K562 (cell line): ENCODE data around the gene COL25A1. TPM values are rescaled to one million over a fixed set of nuclear protein-coding genes. Genes with fewer than 3 reads are reported as not detected.

Source experiments
- CHD2 ChIP-seq: IDR thresholded peaks from 2 replicates; pipeline ENCODE4 v1.6.1; 2011; ENCODE audit warnings: low read depth, low read length
- DDX20 ChIP-seq: fragments of 450-650 bp; IDR thresholded peaks from 2 replicates; pipeline ENCODE4 v1.6.1; 2016; ENCODE audit warnings: missing genetic modification characterization, low read depth, mild to moderate bottlenecking, missing compliant biosample characterization, moderate library complexity
- ELF1 ChIP-seq: fragments of 200-800 bp; sonication (Bioruptor generic); IDR thresholded peaks from 2 replicates; pipeline ENCODE4 v1.6.1; 2016; ENCODE audit warnings: missing genetic modification characterization, missing compliant biosample characterization
- FIP1L1 ChIP-seq: fragments of 200-400 bp; formaldehyde crosslinking; IDR thresholded peaks from 2 replicates; pipeline ENCODE4 v1.6.1; 2018; ENCODE audit warnings: mild to moderate bottlenecking, low read depth, low read length; ENCODE audit not compliant: poor library complexity, severe bottlenecking
- HMGN3 ChIP-seq: IDR thresholded peaks from 2 replicates; pipeline ENCODE4 v1.6.1; 2011; ENCODE audit warnings: borderline replicate concordance, low read depth, mild to moderate bottlenecking, mixed read lengths, low read length; ENCODE audit not compliant: insufficient read length; ENCODE audit errors: extremely low read depth
- JUND ChIP-seq, 2 experiments: IDR thresholded peaks; 2 replicates in 1 of 2; 3 replicates in 1 of 2; pipeline ENCODE4 v1.6.1; 2011; ENCODE audit warnings: borderline replicate concordance in 2 of 2, low read depth in 2 of 2, low read length in 2 of 2, improper control_type of control experiment in 1 of 2, missing biosample characterization in 1 of 2, missing genetic modification characterization in 1 of 2, missing genetic modification reagents in 1 of 2
- KDM1A ChIP-seq, 2 experiments: fragments of 450-650 bp; IDR thresholded peaks; 2 replicates each; pipeline ENCODE4 v1.6.1; 2016; ENCODE audit warnings: mild to moderate bottlenecking in 2 of 2
- LEF1 ChIP-seq: fragments of 450-650 bp; IDR thresholded peaks from 2 replicates; pipeline ENCODE4 v1.6.1; 2016; ENCODE audit warnings: mild to moderate bottlenecking
- MAFG ChIP-seq: fragments of 450-650 bp; conservative IDR thresholded peaks from 2 replicates; pipeline ENCODE4 v1.6.1; 2016; ENCODE audit warnings: missing genetic modification characterization, missing compliant biosample characterization
- MAFK ChIP-seq: IDR thresholded peaks from 2 replicates; pipeline ENCODE4 v1.6.1; 2011; ENCODE audit warnings: low read length, improper control_type of control experiment
- NR2F6 ChIP-seq: fragments of 450-650 bp; formaldehyde crosslinking; IDR thresholded peaks from 2 replicates; pipeline ENCODE4 v1.4.0; 2020; ENCODE audit warnings: mild to moderate bottlenecking
- SMARCA4 ChIP-seq: fragments of 450-650 bp; IDR thresholded peaks from 2 replicates; pipeline ENCODE4 v1.6.1; 2016
- STAT5A ChIP-seq: IDR thresholded peaks from 2 replicates; pipeline ENCODE4 v1.6.1; 2012; ENCODE audit warnings: low read length, inconsistent platforms, borderline replicate concordance
- TEAD4 ChIP-seq, 2 experiments: sonication (generic) in 1 of 2; formaldehyde crosslinking in 1 of 2; IDR thresholded peaks; 2 replicates each; pipeline versions ENCODE4 v1.6.1 to v1.8.0; 2012 to 2022; ENCODE audit warnings: borderline replicate concordance in 1 of 2, inconsistent platforms in 1 of 2, low read length in 1 of 2, mild to moderate bottlenecking in 1 of 2, missing genetic modification reagents in 1 of 2
- U2AF1 ChIP-seq: fragments of 200-400 bp; formaldehyde crosslinking; optimal IDR thresholded peaks from 2 replicates; pipeline ENCODE3; 2017; ENCODE audit warnings: mild to moderate bottlenecking, low read depth, low read length, moderate library complexity
- ZNF316 ChIP-seq: fragments of 450-650 bp; IDR thresholded peaks from 2 replicates; pipeline ENCODE4 v1.6.1; 2016
- polyA plus RNA-seq, 8 experiments: library from polyadenylated mRNA; depleted of rRNA in 4 of 8; stranded (reverse) in 5 of 8; unstranded in 3 of 8; fragments of >200 nt; fragmentation: Nextera tagmentation in 2 of 8; fragmentation: Illumina TruSeq in 1 of 8; extraction: Ambion mirVana in 2 of 8; extraction: Trizol in 1 of 8; gene quantifications; 2 replicates each; pipeline versions ENCODE4 v1.2.1 to v1.2.3, GENCODE V29; 2011 to 2014; ENCODE audit warnings: inconsistent platforms in 1 of 8, missing spikeins in 1 of 8
- total RNA-seq, 7 experiments: library from RNA; depleted of rRNA in 6 of 7; stranded (reverse); fragments of >200 nt in 6 of 7; fragmentation: Illumina TruSeq in 2 of 7; extraction: Trizol in 2 of 7; gene quantifications; 2 replicates each; pipeline versions ENCODE4 v1.2.1 to v1.2.3, GENCODE V29; 2011 to 2021; ENCODE audit warnings: low replicate concordance in 1 of 7
- TF ChIP-seq, protein P1 (sequence below): fragments of 450-650 bp; IDR thresholded peaks from 2 replicates; pipeline ENCODE4 v1.6.1; 2016; ENCODE audit warnings: low read depth
- TF ChIP-seq, protein P2 (sequence below), 2 experiments: fragments of 450-650 bp in 1 of 2; sonication (generic) in 1 of 2; formaldehyde crosslinking in 1 of 2; IDR thresholded peaks in 1 of 2; conservative IDR thresholded peaks in 1 of 2; 2 replicates each; pipeline versions ENCODE4 v1.6.1 to v1.8.1; 2016 to 2023; ENCODE audit warnings: mild to moderate bottlenecking in 2 of 2, moderate library complexity in 2 of 2, inconsistent platforms in 1 of 2, missing genetic modification reagents in 1 of 2

Gene COL25A1
- total and polyA plus RNA-seq, 9 of the 15 experiments (the other 6 are each of a cell fraction or from before 2014, with no cell fraction given): 0.03 to 0.62 (median 0.27) TPM

DNA sequence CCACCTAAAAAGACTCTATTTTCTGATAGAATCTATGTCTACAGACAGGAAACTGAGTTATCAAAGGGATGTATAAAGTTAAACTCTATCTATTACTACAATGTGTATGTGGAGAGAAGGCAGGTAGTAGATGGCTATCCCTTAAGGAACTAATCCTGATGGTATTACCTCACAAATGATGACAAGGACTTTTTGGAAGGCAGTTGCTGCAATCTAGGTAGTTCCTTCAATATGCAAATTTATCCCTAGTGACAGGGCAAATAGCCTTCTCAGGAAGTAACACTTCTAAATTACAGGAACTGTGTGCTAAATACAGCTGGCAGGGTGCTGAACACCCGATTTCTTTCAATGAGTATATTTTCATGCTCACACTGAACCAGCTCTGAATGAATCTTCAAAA lies 177.4 kb downstream of the COL25A1 start (continued):
- TF ChIP-seq TEAD4 (IDR thresholded peaks at IDR 0.05; ENCODE audit: low read length): 0 out of 2 replicates have a peak, but pooled peaks have one; percentile 6
- TF ChIP-seq TEAD4 (CRISPR knock-in tag; IDR thresholded peaks at IDR 0.05; ENCODE audit: borderline replicate concordance): no peak
- 0 out of 2 replicates have a peak, but pooled peaks have one; percentile 5 for TF ChIP-seq JUND (IDR thresholded peaks at IDR 0.05; ENCODE audit: borderline replicate concordance, low read depth, low read length)
- TF ChIP-seq JUND (tag; IDR thresholded peaks at IDR 0.05; ENCODE audit: borderline replicate concordance, low read depth, low read length): peak; percentile 50; the same call in 2 of the 3 replicates
- TF ChIP-seq U2AF1: no peak
- TF ChIP-seq DDX20: no peak
- TF ChIP-seq MAFK: peak; percentile 50; the same call in 1 of the 2 replicates
- no peak for TF ChIP-seq CHD2
- TF ChIP-seq, protein P1, sequence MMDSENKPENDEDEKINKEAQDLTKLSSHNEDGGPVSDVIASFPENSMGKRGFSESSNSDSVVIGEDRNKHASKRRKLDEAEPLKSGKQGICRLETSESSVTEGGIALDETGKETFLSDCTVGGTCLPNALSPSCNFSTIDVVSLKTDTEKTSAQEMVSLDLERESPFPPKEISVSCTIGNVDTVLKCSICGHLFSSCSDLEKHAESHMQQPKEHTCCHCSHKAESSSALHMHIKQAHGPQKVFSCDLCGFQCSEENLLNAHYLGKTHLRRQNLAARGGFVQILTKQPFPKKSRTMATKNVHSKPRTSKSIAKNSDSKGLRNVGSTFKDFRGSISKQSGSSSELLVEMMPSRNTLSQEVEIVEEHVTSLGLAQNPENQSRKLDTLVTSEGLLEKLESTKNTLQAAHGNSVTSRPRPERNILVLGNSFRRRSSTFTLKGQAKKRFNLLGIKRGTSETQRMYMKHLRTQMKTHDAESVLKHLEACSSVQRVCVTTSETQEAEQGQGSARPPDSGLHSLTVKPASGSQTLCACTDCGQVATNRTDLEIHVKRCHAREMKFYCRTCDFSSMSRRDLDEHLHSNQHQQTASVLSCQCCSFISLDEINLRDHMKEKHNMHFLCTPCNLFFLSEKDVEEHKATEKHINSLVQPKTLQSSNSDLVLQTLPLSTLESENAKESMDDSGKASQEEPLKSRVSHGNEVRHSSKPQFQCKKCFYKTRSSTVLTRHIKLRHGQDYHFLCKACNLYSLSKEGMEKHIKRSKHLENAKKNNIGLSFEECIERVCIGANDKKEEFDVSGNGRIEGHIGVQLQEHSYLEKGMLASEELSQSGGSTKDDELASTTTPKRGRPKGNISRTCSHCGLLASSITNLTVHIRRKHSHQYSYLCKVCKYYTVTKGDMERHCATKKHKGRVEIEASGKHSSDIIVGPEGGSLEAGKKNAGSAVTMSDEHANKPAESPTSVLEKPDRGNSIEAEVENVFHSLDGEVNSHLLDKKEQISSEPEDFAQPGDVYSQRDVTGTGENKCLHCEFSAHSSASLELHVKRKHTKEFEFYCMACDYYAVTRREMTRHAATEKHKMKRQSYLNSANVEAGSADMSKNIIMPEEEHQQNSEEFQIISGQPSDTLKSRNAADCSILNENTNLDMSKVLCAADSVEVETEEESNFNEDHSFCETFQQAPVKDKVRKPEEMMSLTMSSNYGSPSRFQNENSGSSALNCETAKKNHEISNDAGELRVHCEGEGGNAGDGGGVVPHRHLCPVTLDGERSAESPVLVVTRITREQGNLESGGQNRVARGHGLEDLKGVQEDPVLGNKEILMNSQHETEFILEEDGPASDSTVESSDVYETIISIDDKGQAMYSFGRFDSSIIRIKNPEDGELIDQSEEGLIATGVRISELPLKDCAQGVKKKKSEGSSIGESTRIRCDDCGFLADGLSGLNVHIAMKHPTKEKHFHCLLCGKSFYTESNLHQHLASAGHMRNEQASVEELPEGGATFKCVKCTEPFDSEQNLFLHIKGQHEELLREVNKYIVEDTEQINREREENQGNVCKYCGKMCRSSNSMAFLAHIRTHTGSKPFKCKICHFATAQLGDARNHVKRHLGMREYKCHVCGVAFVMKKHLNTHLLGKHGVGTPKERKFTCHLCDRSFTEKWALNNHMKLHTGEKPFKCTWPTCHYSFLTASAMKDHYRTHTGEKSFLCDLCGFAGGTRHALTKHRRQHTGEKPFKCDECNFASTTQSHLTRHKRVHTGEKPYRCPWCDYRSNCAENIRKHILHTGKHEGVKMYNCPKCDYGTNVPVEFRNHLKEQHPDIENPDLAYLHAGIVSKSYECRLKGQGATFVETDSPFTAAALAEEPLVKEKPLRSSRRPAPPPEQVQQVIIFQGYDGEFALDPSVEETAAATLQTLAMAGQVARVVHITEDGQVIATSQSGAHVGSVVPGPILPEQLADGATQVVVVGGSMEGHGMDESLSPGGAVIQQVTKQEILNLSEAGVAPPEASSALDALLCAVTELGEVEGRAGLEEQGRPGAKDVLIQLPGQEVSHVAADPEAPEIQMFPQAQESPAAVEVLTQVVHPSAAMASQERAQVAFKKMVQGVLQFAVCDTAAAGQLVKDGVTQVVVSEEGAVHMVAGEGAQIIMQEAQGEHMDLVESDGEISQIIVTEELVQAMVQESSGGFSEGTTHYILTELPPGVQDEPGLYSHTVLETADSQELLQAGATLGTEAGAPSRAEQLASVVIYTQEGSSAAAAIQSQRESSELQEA: no peak
- no peak for TF ChIP-seq NR2F6
- peak; percentile 47; the same call in 1 of the 2 replicates for TF ChIP-seq STAT5A
- TF ChIP-seq FIP1L1: no peak
- peak; percentile 82 for TF ChIP-seq MAFG (tag)
- TF ChIP-seq LEF1: 0 out of 2 replicates have a peak, but pooled peaks have one; percentile 22
- TF ChIP-seq KDM1A (IDR thresholded peaks at IDR 0.05): 0 out of 4 replicates have a peak, but pooled peaks of 1 of the 2 experiments have one; percentile 20
- peak; percentile 55; the same call in 1 of the 2 replicates for TF ChIP-seq ELF1 (tag)
- TF ChIP-seq SMARCA4: peak; percentile 46
- peak; percentile 96 for TF ChIP-seq ZNF316
- TF ChIP-seq HMGN3: no peak
- TF ChIP-seq, protein P2, sequence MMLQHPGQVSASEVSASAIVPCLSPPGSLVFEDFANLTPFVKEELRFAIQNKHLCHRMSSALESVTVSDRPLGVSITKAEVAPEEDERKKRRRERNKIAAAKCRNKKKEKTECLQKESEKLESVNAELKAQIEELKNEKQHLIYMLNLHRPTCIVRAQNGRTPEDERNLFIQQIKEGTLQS (IDR thresholded peaks at IDR 0.05): peak; percentile 68
- TF ChIP-seq, protein P2 (CRISPR knock-in tag; conservative IDR thresholded peaks at IDR 0.05): no peak
